ENCODE data around the gene TMOD4.
A peak's percentile ranks its signal among the peaks of the same experiment; 100 is the strongest.

TMOD4 gene

DNA sequence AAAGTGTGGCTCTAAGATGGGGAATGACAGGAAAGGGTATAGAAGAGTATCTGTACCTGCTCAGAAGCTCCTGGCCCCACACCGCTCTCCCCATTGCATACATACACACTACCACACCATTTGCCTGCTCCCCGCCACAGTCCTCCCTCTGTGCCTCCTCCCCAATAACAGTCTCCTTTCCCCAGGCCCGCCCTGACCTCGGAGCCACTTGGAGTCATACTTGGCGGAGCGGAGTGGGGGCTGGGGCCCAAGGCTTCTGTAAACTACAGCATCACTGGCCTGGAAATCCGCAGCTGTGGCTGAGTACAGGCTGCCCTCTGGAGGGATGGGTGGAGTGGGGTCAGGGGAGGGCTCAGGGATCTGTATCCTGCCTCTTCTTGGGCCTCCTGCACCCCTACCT is 38.0 kb downstream of the TMOD4 start:
- no peaks in the 10 kb centered on the region for H3K4me1 Mint-ChIP-seq (ENCODE audit: low read depth)
- H3K4me3 Mint-ChIP-seq = no peak overlapping the region
- no peak overlapping the region for H3K27ac Mint-ChIP-seq
- H3K36me3 Mint-ChIP-seq (ENCODE audit: low read depth) = no peaks in the 10 kb centered on the region
- DNase-seq = no peak
- no peaks in the 10 kb centered on the region for H3K9me3 Mint-ChIP-seq
- H3K27me3 Mint-ChIP-seq = no peaks in the 10 kb centered on the region

- no peaks in the 10 kb centered on the region for H3K36me3 Mint-ChIP-seq (ENCODE audit: low read depth)
- no peak overlapping the region for H3K4me3 Mint-ChIP-seq
- peaks cover 6% of the 10 kb centered on the region for H3K27me3 Mint-ChIP-seq
- H3K9me3 Mint-ChIP-seq = no peaks in the 10 kb centered on the region
- peaks cover 11% of the 10 kb centered on the region for H3K4me1 Mint-ChIP-seq (ENCODE audit: low read depth)
- DNase-seq = no peak
- no peak overlapping the region for H3K27ac Mint-ChIP-seq
Observed at GRCh38 chr1:151135433-151136385, 40.1 kb downstream of the TMOD4 start.

DNA sequence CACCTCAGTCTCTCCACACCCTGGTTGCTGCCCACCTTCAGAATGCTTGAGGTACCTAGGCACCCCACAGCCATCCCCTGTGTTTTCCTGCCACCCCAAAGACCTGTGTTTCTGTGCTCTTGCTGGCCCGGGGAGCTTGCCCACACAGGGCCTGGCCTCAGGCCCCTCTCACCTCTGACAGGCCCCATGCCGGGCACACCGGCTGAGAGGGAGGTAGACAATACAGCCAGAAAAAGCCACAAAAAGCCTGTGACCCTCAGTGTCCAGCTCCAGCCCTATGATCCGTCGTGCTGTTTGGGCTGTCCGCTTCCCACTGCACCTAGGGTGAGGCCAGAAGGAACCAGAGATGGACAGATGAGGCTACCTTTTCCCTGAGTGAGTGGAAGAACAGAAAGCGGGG is 40.8 kb downstream of the TMOD4 start:
- no peak for DNase-seq
- peaks cover 13% of the 10 kb centered on the region for H3K4me1 Mint-ChIP-seq (ENCODE audit: low read depth)
- H3K36me3 Mint-ChIP-seq (ENCODE audit: low read depth) = no peaks in the 10 kb centered on the region
- no peak overlapping the region for H3K4me3 Mint-ChIP-seq
- no peaks in the 10 kb centered on the region for H3K9me3 Mint-ChIP-seq
- peaks cover 9% of the 10 kb centered on the region for H3K27me3 Mint-ChIP-seq
- H3K27ac Mint-ChIP-seq = no peak overlapping the region

DNA sequence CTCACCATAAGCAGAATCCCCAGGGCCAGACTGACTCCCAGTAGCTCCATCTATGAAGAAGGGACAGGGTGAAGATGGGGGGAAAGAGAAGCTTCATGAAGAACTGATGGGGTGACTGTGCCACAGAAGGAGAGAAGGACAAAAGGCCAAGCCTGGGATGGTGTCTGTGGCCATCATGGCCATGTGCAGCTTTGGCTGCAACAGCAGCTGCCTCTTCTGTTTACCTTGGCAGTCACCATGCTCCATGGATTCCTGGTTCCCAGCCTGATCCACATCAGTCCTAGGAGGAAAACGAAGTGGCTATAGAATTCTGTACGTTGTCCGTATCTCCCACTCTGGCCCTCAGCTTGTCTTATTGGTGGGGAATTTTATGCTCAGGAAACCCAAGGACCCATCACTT is 41.4 kb downstream of the TMOD4 start:
- Mint-ChIP-seq H3K4me1 (ENCODE audit: low read depth) (peaks cover 13% of the 10 kb centered on the region), H3K4me3 (no peak overlapping the region), H3K27ac (no peak overlapping the region), H3K27me3 (peaks cover 9% of the 10 kb centered on the region), H3K36me3 (ENCODE audit: low read depth) (no peaks in the 10 kb centered on the region), H3K9me3 (no peaks in the 10 kb centered on the region)
- DNase-seq = no peak

GRCh38 chr1:151133018-151133806 is 42.6 kb downstream of the TMOD4 start:
- H3K4me3 Mint-ChIP-seq = no peak overlapping the region
- peaks cover 13% of the 10 kb centered on the region for H3K4me1 Mint-ChIP-seq (ENCODE audit: low read depth)
- H3K36me3 Mint-ChIP-seq (ENCODE audit: low read depth) = no peaks in the 10 kb centered on the region
- no peaks in the 10 kb centered on the region for H3K9me3 Mint-ChIP-seq
- H3K27ac Mint-ChIP-seq = no peak overlapping the region
- no peak for DNase-seq
- H3K27me3 Mint-ChIP-seq = peaks cover 9% of the 10 kb centered on the region

- H3K4me3 Mint-ChIP-seq = no peak overlapping the region
- H3K36me3 Mint-ChIP-seq (ENCODE audit: low read depth) = no peaks in the 10 kb centered on the region
- H3K27ac Mint-ChIP-seq = no peak overlapping the region
- DNase-seq = no peak
- peaks cover 13% of the 10 kb centered on the region for H3K4me1 Mint-ChIP-seq (ENCODE audit: low read depth)
- H3K9me3 Mint-ChIP-seq = no peaks in the 10 kb centered on the region
- peaks cover 9% of the 10 kb centered on the region for H3K27me3 Mint-ChIP-seq
Observed at GRCh38 chr1:151132335-151133017, 43.3 kb downstream of the TMOD4 start.

- peak; percentile 43 for DNase-seq
- Mint-ChIP-seq H3K36me3 (ENCODE audit: low read depth) (no peaks in the 10 kb centered on the region), H3K9me3 (no peaks in the 10 kb centered on the region), H3K27ac (peak overlapping the region; percentile 87), H3K27me3 (peaks cover 9% of the 10 kb centered on the region), H3K4me3 (peak overlapping the region; percentile 64), H3K4me1 (ENCODE audit: low read depth) (peaks cover 13% of the 10 kb centered on the region)
Observed at GRCh38 chr1:151131701-151132334, 44.0 kb downstream of the TMOD4 start.

DNA sequence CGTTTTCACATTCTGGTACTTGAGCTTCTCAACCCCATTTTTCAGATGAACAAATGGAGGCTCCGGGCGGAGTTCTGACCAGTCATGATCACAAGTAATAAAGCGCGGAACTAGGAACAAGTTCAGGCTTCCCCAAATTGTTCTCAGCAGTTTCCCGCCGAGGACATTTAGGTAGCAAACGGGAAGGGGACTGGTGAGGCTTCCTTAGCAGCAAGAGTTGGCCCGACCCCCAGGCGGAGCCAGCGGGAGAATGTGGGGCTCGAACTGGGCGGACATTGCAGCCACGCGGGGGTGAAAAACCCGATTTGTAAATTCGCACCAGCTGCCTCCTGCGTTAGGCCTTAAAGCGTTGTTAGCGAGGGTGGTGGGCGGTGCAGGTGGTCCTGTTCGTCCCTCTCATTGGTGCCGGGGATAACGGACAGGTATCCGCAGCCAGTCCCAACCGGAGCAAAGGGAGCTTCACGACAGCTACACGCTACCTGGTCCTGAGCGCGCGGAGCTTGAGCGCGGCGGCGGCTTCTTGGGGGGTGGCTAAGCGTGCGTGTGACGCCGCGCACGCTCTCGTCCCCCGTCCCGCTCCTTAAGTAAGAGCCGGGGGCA is 44.7 kb downstream of the TMOD4 start:
- Mint-ChIP-seq H3K27me3 (peaks cover 9% of the 10 kb centered on the region), H3K4me3 (peak overlapping the region; percentile 64), H3K27ac (peak overlapping the region; percentile 87), H3K9me3 (no peaks in the 10 kb centered on the region), H3K4me1 (ENCODE audit: low read depth) (peaks cover 13% of the 10 kb centered on the region), H3K36me3 (ENCODE audit: low read depth) (no peaks in the 10 kb centered on the region)
- DNase-seq = peak; percentile 87

GRCh38 chr1:151128800-151129199 is 47.0 kb downstream of the TMOD4 start:
- H3K4me3 Mint-ChIP-seq = no peak overlapping the region
- H3K4me1 Mint-ChIP-seq (ENCODE audit: low read depth) = peaks cover 13% of the 10 kb centered on the region
- no peak overlapping the region for H3K27ac Mint-ChIP-seq
- no peaks in the 10 kb centered on the region for H3K9me3 Mint-ChIP-seq
- peaks cover 9% of the 10 kb centered on the region for H3K27me3 Mint-ChIP-seq
- DNase-seq = no peak
- H3K36me3 Mint-ChIP-seq (ENCODE audit: low read depth) = peaks cover 5% of the 10 kb centered on the region

DNA sequence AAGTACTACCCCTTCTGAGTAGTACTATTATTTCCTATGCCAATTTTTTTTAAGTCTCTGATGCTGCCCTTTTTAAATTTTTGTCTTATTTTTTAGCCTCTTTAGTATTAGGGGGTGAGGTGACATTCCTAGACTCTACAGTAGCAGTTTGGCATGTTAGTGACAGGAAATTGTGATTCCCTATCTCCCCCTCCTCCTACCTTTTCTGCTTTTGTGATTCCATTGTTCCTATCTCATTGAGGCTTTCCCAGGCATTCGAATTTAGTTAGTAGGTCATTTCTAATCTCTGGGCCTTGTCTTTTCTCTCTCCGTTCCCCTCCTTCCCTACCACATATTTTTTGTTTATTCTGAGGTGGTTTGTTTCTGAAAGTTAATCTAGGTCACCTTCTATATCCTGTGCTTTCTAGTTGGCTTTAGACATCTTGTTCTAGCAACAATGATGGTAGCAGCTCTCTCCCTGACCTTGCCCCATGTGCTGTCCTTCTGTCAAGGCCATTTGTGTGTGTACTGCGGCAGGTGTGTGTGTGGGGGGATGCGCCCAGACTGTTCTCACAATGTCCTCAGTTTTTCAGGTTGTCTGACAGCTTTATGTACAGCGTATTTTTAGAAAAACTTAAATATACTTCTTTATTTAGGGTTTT is 50.9 kb downstream of the TMOD4 start:
- peak overlapping the region; percentile 7 for H3K27ac Mint-ChIP-seq
- peaks cover 29% of the 10 kb centered on the region for H3K36me3 Mint-ChIP-seq (ENCODE audit: low read depth)
- no peaks in the 10 kb centered on the region for H3K9me3 Mint-ChIP-seq
- H3K27me3 Mint-ChIP-seq = no peaks in the 10 kb centered on the region
- no peak overlapping the region for H3K4me3 Mint-ChIP-seq
- no peak for DNase-seq
- no peaks in the 10 kb centered on the region for H3K4me1 Mint-ChIP-seq (ENCODE audit: low read depth)
